GM19023 (cell line): ENCODE results near the gene CALN1.

Source experiments
- ATAC-seq: cut with Tn5 transposase; IDR thresholded peaks from one replicate; pipeline ENCODE4 v1.9.1; 2021; ENCODE audit warnings: mild to moderate bottlenecking, moderate library complexity; ENCODE audit not compliant: unreplicated experiment

CALN1 gene

GRCh38 chr7:71904484-71904883, 507.7 kb downstream of the CALN1 start:
- no peak for ATAC-seq

- no peak for ATAC-seq
Observed at GRCh38 chr7:71900556-71900955, 511.6 kb downstream of the CALN1 start.

DNA sequence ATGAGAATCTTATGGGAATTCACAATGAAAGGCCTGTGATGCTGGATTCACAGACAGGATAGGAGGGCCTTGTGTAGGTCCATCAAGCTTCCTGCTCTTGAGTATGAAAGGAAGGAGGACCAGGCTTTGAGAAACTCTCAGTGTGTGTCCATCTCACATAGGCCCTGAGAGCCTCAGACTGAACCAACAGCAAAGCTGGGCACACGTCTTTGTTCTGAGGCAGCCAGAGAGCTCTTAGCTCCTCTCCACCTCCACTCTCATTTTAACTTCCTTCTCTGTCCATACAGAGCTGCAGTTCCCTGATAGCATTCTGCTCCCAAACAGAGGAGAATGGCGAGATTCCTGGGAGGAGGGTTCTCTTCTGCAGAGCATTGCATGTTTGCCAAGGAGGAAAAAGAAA, 515.6 kb downstream of the CALN1 start:
- ATAC-seq, result no peak

- ATAC-seq, result no peak
Observed at GRCh38 chr7:71886046-71886445, 526.1 kb downstream of the CALN1 start.

DNA sequence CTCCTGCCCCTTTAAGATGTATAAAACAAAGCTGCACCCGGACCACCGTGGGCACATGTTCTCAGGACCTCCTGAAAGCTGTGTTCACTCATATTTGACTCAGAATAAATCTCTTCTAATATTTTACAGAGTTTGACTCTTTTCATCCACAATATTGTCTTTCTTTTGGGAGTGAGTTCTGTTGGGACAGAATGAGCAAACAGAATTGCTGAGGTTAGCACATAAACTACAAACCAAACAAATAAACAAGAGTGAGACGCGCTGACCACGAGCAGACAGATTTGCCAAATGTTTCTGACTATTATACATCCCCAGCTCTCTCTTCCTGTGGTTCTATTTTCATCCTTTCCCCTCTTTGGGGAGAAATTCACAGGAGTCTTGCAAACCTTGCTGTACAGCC, 526.7 kb downstream of the CALN1 start:
- no peak for ATAC-seq

DNA sequence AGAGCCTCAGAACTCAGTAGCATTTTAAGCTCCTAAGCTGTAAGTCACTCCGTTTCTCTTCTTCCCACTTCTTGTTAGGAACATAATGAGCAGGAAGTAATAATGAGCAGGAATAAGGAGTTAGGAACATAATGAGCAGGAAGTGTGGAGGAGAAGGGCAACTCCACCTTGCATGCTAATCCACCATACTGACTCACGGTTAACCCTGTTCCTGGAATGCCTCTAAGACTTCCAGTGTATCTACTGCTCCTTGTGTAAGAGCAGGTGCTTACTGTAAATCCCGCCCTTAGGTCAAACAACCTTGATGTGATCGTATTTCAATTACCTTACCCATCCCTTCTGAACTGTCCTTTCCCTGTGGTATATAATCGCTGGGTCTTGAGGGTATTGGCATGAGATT, 528.7 kb downstream of the CALN1 start:
- no peak for ATAC-seq

- ATAC-seq, result no peak
Observed at GRCh38 chr7:71871446-71871845, 540.7 kb downstream of the CALN1 start.

DNA sequence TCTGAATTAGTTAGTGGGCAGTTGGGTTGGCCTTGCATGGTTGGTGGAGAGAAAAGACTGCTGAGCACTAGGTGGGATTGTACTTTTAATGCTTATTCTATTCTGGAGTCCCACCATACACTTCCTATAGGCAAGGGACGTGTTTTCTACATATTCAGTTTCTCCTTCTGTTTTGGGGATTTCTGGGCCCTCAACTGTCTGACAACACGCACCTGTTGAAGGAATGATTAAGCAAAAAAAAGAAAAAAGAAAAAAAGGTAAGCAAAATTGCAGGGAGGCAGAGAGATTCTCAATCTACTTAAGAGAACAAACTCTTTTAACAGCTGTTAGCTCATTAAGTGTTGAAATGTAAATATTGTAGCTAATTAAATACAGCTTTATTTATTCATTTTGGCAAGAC, 541.3 kb downstream of the CALN1 start:
- ATAC-seq, result no peak

DNA sequence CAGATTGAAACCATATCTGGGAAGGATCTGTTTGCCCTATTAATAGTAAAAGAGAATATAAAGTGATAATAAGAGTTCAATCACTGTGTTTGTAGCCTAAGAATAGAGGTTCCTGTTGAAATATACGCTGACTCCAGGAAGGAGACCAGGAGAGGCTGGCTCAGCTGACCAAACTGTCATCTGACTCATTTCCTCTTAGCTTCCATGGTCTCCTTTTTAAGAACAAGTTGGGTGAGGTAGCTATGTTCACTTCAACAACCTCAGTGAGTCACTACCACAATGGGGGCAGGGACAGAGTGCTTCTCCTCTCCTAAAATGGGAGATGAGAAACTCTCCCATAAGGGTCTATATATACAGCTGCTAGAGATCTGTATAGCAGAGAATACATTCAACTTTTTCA, 543.3 kb downstream of the CALN1 start:
- ATAC-seq, result no peak

GRCh38 chr7:71867626-71868025, 544.5 kb downstream of the CALN1 start:
- ATAC-seq, result no peak

- ATAC-seq, result no peak
Observed at GRCh38 chr7:71865172-71865571, 547.0 kb downstream of the CALN1 start.

GRCh38 chr7:71864130-71864529, 548.0 kb downstream of the CALN1 start:
- no peak for ATAC-seq

DNA sequence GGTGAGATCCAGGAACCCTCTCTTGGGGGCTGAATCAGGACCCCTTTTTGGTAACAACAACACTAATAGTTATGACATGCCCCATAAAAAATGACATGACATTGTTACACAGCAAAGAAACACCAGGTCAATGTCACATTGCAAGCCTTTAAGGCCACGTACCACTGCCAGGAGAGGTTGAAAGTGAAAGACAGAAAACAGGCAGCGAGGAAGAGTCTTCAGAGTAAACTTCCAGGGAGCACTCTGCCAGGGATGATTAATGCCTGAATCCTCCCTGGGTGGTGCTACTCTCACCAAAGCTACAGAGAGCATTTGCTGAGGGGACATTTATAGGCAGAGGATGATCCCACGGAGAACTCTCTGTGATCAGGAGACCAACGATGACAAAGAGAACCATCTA, 551.6 kb downstream of the CALN1 start:
- ATAC-seq, result no peak

DNA sequence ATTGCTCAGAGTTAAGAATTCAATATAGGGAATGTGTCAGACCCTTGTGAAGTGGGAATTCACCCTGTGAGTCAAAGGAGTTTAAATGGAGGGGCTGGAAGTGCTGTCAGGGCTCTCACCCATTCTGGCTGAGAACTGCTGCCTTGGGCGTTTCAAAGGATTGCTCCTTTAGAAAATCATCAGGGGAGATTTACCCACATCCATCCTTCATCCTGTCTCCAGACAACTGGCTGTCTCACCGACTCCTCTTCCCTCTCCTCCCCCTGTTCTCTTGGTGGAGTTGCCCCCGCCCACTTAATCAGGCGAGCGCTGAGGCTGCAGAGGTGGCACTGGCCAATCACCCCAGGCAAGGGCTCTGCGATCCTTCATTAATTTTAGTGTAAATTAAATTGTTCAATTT, 554.8 kb downstream of the CALN1 start:
- ATAC-seq, result no peak

DNA sequence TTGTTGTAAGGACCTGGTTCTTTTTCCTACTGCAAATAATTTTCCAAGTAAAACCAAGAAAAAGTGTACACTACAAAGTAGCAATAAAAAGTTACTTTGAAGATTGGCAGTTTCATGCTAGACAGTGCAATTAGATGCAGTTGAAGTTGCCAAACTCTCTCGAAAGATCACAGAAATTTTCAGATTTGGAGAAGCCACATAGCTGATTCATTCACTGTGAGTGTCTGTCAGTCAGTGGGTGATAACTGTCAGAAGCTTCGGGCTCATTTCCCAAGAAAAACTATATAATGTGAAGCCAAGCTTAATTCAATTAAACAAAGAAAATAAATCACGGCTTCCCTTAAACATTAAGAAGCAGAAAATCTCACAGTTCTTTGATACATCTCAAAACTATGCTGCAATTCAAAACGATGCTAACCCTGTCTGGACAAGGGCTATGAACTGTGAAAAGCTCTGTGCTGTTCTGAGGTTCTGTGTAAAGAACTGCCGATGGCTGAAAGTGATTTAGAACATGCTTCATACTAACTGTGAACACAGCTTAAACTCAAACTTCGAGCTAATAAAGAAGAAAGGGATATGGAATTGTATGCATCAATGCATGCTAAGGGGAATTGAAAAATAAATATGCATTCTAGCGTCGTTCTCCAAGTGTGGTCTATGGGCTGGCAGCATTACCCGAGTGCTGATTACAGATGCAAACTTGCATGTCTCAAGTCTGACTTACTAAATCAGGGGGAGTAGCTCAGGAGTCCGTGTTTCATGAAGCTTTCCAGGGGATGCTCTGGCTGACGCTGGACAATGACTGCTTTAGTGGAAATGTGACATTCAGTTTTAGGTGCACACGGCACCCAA, 557.4 kb downstream of the CALN1 start:
- ATAC-seq, result no peak

- ATAC-seq, result no peak
Observed at GRCh38 chr7:71851776-71852498, 560.2 kb downstream of the CALN1 start.

- ATAC-seq, result no peak
Observed at GRCh38 chr7:71846160-71846559, 566.0 kb downstream of the CALN1 start.

- no peak for ATAC-seq
Observed at GRCh38 chr7:71843676-71844075, 568.5 kb downstream of the CALN1 start.

- no peak for ATAC-seq
Observed at GRCh38 chr7:71842786-71843185, 569.4 kb downstream of the CALN1 start.

DNA sequence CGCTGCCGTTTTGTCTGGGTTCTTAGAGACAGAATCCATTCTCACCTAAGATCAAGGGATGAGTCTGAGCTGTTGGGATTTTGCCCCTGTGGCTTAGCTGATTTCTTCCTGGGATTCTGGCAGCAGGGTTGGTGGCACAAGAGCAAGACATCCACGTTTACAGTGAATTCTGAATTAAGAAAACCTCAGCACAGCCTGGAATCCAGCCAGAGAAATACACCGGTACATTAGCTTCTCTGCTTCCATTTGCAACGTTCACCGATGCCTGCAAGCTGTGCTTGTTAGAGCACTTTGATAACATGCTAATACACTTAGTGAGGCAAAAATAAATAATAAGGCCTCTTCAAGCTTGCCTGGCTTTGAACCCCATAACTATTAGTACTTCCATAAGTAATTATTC, 569.8 kb downstream of the CALN1 start:
- ATAC-seq, result no peak

DNA sequence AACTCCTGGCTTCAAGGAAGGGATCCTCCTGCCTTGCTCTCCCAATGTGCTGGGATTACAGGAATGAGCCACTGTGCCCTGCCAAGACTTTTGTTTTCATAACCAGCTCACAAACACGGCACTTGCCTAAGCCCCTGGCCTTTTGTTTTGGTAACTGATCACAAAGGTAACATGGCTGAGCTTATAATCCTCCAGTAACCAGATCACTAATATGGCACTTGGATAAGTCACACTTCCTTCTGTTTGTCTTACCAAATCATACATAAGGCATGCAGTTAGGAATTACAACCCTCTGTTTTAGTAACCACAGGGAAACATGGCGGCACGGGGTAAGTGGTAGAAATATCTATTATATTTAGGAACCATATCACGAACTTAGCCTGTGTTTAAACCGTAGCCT, 577.1 kb downstream of the CALN1 start:
- ATAC-seq, result no peak

GRCh38 chr7:71829515-71829914, 582.6 kb downstream of the CALN1 start:
- ATAC-seq, result no peak
